HepG2 (cell line): ENCODE measurements around the gene LRPAP1. TPM values are rescaled to one million over a fixed set of nuclear protein-coding genes. Genes with fewer than 3 reads are reported as not detected.

Experiments used
- CBX2 ChIP-seq, 2 experiments: fragments of 200-600 bp in 1 of 2; sonication (generic); formaldehyde crosslinking in 1 of 2; IDR thresholded peaks; 2 replicates each; pipeline versions ENCODE4 v1.7.0 to v1.8.1; 2018 to 2022; ENCODE audit warnings: low read depth in 2 of 2, low read length in 1 of 2, mild to moderate bottlenecking in 1 of 2, missing genetic modification reagents in 1 of 2
- CBX5 ChIP-seq: sonication (generic); formaldehyde crosslinking; IDR thresholded peaks from 2 replicates; pipeline ENCODE4 v1.4.0; 2020; ENCODE audit warnings: missing genetic modification reagents, borderline replicate concordance
- CHCHD3 ChIP-seq: sonication (generic); formaldehyde crosslinking; IDR thresholded peaks from 2 replicates; pipeline ENCODE4 v1.8.0; 2022; ENCODE audit warnings: mild to moderate bottlenecking, missing genetic modification reagents, moderate library complexity
- HDAC2 ChIP-seq: sonication (generic); formaldehyde crosslinking; IDR thresholded peaks from 2 replicates; pipeline ENCODE4 v1.4.0; 2020; ENCODE audit warnings: missing genetic modification reagents
- HOXA3 ChIP-seq: sonication (generic); formaldehyde crosslinking; IDR thresholded peaks from 2 replicates; pipeline ENCODE4 v1.5.0; 2020; ENCODE audit warnings: missing genetic modification reagents
- JUNB ChIP-seq: sonication (generic); formaldehyde crosslinking; IDR thresholded peaks from 2 replicates; pipeline ENCODE4 v1.8.0; 2022; ENCODE audit warnings: missing genetic modification reagents, mild to moderate bottlenecking, borderline replicate concordance
- KMT2A ChIP-seq: sonication (generic); formaldehyde crosslinking; IDR thresholded peaks from 2 replicates; pipeline ENCODE4 v1.4.0; 2020; ENCODE audit warnings: missing genetic modification reagents
- POGZ ChIP-seq: sonication (generic); formaldehyde crosslinking; IDR thresholded peaks from 2 replicates; pipeline ENCODE4 v1.4.0; 2020; ENCODE audit warnings: mild to moderate bottlenecking, missing genetic modification reagents
- POLR2AphosphoS5 ChIP-seq: IDR thresholded peaks from 2 replicates; pipeline ENCODE4 v1.6.1; 2012; ENCODE audit warnings: low read depth, low read length
- PRMT3 ChIP-seq: sonication (generic); formaldehyde crosslinking; IDR thresholded peaks from 2 replicates; pipeline ENCODE4 v1.8.1; 2022; ENCODE audit warnings: low read depth, mild to moderate bottlenecking, moderate library complexity, missing genetic modification reagents, borderline replicate concordance
- SRY ChIP-seq: sonication (generic); formaldehyde crosslinking; IDR thresholded peaks from 2 replicates; pipeline ENCODE4 v1.8.0; 2022; ENCODE audit warnings: mild to moderate bottlenecking, missing genetic modification reagents
- ZNF749 ChIP-seq: sonication (generic); formaldehyde crosslinking; IDR thresholded peaks from 2 replicates; pipeline ENCODE4 v1.8.0; 2022; ENCODE audit warnings: mild to moderate bottlenecking, missing genetic modification reagents, moderate library complexity, borderline replicate concordance
- ZNF780A ChIP-seq: sonication (generic); formaldehyde crosslinking; IDR thresholded peaks from 2 replicates; pipeline ENCODE4 v1.8.0; 2022; ENCODE audit warnings: mild to moderate bottlenecking, missing genetic modification reagents, moderate library complexity
- ZNF891 ChIP-seq: sonication (generic); formaldehyde crosslinking; IDR thresholded peaks from 2 replicates; pipeline ENCODE4 v1.5.0; 2020; ENCODE audit warnings: mild to moderate bottlenecking, missing genetic modification reagents
- polyA plus RNA-seq, 8 experiments: library from polyadenylated mRNA; depleted of rRNA in 3 of 8; stranded (reverse) in 7 of 8; unstranded in 1 of 8; fragments of >200 nt; fragmentation: Illumina TruSeq in 4 of 8; extraction: Trizol in 4 of 8; gene quantifications; 2 replicates each; pipeline versions ENCODE4 v1.2.1 to v1.2.3, GENCODE V29; 2011 to 2016; ENCODE audit warnings: low read depth in 4 of 8, missing spikeins in 1 of 8, mixed read lengths in 1 of 8; ENCODE audit not compliant: insufficient read depth in 1 of 8
- total RNA-seq, 5 experiments: library from RNA; depleted of rRNA; stranded (reverse); fragments of >200 nt; fragmentation: Illumina TruSeq; extraction: Trizol; gene quantifications; 2 replicates each; pipeline ENCODE4 v1.2.3, GENCODE V29; 2016; ENCODE audit warnings: low read depth in 1 of 5
- TF ChIP-seq, protein P1 (sequence below): sonication (generic); formaldehyde crosslinking; IDR thresholded peaks from one replicate; pipeline ENCODE4 v1.5.1; 2020; ENCODE audit warnings: mild to moderate bottlenecking, missing genetic modification reagents; ENCODE audit errors: not compliant biosample characterization
- TF ChIP-seq, protein P2 (sequence below): IDR thresholded peaks from 2 replicates; pipeline ENCODE4 v1.6.1; 2016

The LRPAP1 gene
- total and polyA plus RNA-seq, 2 of the 13 experiments (the other 11 are each of a cell fraction or from before 2014, with no cell fraction given), result 153 to 191 TPM

DNA sequence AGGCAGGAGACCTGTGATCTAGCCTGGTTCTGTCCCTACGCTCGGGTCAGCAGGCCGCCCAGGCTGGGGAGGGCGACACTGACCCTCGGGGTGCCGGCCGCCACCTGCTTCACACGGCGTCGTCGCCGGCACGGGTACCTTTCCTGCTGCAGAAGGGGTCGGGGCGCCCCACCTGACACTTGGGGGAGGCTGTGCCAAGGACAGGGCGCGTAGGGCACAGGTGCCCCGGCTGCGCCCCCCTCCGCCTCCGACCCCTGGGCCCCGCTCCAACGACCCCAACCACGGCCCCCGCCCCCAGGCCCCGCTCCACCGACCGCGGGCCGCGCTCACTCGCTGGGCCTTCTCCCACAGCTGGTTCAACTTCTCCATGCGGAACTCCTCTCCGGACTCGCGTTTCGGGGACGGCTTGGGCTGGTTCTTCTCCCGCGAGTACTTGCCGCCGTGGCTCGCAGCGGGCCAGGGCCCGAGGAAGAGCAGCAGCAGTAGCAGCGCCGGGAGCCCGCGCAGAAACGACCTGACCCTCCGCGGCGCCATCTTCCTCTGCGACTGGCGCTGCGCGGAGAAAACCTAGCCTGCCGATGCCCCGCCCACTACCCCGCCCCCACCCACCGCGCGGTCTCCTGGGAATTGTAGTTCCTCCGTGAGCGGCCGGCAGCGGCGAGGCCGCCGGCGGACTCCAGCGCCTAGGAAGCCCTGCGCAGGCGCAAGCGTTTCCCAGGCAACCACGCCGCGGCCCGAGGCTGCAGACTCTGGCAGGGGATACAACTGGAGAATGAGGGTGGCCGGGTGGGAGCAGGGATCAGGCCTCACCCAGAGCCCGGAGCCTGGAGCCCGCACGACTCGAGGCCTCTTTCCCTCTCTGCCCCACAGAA, at the start of gene LRPAP1 (continued):
- TF ChIP-seq, protein P1, sequence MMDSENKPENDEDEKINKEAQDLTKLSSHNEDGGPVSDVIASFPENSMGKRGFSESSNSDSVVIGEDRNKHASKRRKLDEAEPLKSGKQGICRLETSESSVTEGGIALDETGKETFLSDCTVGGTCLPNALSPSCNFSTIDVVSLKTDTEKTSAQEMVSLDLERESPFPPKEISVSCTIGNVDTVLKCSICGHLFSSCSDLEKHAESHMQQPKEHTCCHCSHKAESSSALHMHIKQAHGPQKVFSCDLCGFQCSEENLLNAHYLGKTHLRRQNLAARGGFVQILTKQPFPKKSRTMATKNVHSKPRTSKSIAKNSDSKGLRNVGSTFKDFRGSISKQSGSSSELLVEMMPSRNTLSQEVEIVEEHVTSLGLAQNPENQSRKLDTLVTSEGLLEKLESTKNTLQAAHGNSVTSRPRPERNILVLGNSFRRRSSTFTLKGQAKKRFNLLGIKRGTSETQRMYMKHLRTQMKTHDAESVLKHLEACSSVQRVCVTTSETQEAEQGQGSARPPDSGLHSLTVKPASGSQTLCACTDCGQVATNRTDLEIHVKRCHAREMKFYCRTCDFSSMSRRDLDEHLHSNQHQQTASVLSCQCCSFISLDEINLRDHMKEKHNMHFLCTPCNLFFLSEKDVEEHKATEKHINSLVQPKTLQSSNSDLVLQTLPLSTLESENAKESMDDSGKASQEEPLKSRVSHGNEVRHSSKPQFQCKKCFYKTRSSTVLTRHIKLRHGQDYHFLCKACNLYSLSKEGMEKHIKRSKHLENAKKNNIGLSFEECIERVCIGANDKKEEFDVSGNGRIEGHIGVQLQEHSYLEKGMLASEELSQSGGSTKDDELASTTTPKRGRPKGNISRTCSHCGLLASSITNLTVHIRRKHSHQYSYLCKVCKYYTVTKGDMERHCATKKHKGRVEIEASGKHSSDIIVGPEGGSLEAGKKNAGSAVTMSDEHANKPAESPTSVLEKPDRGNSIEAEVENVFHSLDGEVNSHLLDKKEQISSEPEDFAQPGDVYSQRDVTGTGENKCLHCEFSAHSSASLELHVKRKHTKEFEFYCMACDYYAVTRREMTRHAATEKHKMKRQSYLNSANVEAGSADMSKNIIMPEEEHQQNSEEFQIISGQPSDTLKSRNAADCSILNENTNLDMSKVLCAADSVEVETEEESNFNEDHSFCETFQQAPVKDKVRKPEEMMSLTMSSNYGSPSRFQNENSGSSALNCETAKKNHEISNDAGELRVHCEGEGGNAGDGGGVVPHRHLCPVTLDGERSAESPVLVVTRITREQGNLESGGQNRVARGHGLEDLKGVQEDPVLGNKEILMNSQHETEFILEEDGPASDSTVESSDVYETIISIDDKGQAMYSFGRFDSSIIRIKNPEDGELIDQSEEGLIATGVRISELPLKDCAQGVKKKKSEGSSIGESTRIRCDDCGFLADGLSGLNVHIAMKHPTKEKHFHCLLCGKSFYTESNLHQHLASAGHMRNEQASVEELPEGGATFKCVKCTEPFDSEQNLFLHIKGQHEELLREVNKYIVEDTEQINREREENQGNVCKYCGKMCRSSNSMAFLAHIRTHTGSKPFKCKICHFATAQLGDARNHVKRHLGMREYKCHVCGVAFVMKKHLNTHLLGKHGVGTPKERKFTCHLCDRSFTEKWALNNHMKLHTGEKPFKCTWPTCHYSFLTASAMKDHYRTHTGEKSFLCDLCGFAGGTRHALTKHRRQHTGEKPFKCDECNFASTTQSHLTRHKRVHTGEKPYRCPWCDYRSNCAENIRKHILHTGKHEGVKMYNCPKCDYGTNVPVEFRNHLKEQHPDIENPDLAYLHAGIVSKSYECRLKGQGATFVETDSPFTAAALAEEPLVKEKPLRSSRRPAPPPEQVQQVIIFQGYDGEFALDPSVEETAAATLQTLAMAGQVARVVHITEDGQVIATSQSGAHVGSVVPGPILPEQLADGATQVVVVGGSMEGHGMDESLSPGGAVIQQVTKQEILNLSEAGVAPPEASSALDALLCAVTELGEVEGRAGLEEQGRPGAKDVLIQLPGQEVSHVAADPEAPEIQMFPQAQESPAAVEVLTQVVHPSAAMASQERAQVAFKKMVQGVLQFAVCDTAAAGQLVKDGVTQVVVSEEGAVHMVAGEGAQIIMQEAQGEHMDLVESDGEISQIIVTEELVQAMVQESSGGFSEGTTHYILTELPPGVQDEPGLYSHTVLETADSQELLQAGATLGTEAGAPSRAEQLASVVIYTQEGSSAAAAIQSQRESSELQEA (CRISPR knock-in tag), result peak; percentile 59
- TF ChIP-seq HDAC2 (CRISPR knock-in tag) (peak; percentile 49; the same call in 1 of the 2 replicates), JUNB (CRISPR knock-in tag) (0 out of 2 replicates have a peak, but pooled peaks have one; percentile 28), CHCHD3 (CRISPR knock-in tag) (no peak), CBX2 (IDR thresholded peaks at IDR 0.05; ENCODE audit: low read depth, low read length) (no peak), CBX2 (CRISPR knock-in tag; IDR thresholded peaks at IDR 0.05; ENCODE audit: low read depth) (0 out of 2 replicates have a peak, but pooled peaks have one; percentile 7), CBX5 (peak; percentile 44; the same call in 1 of the 2 replicates), PRMT3 (CRISPR knock-in tag) (no peak), KMT2A (peak; percentile 77), HOXA3 (peak; percentile 37; the same call in 1 of the 2 replicates), ZNF891 (CRISPR knock-in tag) (no peak), ZNF749 (CRISPR knock-in tag) (no peak), POGZ (CRISPR knock-in tag) (no peak), ZNF780A (0 out of 2 replicates have a peak, but pooled peaks have one; percentile 54), SRY (peak; percentile 53; the same call in 1 of the 2 replicates), POLR2AphosphoS5 (peak; percentile 96)
- TF ChIP-seq, protein P2, sequence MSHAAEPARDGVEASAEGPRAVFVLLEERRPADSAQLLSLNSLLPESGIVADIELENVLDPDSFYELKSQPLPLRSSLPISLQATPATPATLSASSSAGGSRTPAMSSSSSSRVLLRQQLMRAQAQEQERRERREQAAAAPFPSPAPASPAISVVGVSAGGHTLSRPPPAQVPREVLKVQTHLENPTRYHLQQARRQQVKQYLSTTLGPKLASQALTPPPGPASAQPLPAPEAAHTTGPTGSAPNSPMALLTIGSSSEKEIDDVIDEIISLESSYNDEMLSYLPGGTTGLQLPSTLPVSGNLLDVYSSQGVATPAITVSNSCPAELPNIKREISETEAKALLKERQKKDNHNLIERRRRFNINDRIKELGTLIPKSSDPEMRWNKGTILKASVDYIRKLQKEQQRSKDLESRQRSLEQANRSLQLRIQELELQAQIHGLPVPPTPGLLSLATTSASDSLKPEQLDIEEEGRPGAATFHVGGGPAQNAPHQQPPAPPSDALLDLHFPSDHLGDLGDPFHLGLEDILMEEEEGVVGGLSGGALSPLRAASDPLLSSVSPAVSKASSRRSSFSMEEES (CRISPR knock-in tag), result 0 out of 2 replicates have a peak, but pooled peaks have one; percentile 24
